ENCODE data around the gene TTL.

- TF ChIP-seq EZH2phosphoT487 (IDR thresholded peaks at IDR 0.05; ENCODE audit: borderline replicate concordance, low read length) (no peak), CTCF (IDR thresholded peaks at IDR 0.05; ENCODE audit: low read depth, low read length, poor library complexity, severe bottlenecking) (no peak)
Observed at GRCh38 chr2:112491946-112492345, 10.0 kb downstream of the TTL start.

Measured in DOHH2 (cell line).